Measurements from ENCODE around the gene PSMB7. TPM values are rescaled to one million over a fixed set of nuclear protein-coding genes. Genes with fewer than 3 reads are reported as not detected.

Gene PSMB7
- total RNA-seq, 1 donor from 2014 or later: 183 TPM

- Histone ChIP-seq H3K27me3 (ENCODE audit: insufficient read depth, low read length) (peaks cover 6% of the 10 kb centered on the region), H3K4me1 (ENCODE audit: insufficient read depth, low read length) (no peaks in the 10 kb centered on the region), H3K27ac (ENCODE audit: low read depth, low read length) (no peak overlapping the region), H3K9me3 (ENCODE audit: insufficient read depth, low read depth, low read length) (no peaks in the 10 kb centered on the region), H3K9ac (ENCODE audit: low read length) (no peak overlapping the region), H4K20me1 (ENCODE audit: insufficient read depth, low read length) (no peaks in the 10 kb centered on the region), H3K36me3 (ENCODE audit: insufficient read depth, low read length) (no peaks in the 10 kb centered on the region), H3K4me3 (ENCODE audit: insufficient read depth, low read depth, low read length) (no peak overlapping the region), H3K79me2 (ENCODE audit: insufficient read depth, low read length) (no peaks in the 10 kb centered on the region), H3K4me2 (ENCODE audit: low read length) (no peak overlapping the region), H2AFZ (ENCODE audit: low read depth, low read length) (no peak overlapping the region)
- H3K4me1 Mint-ChIP-seq (ENCODE audit: low read depth, unreplicated experiment): no peaks in the 10 kb centered on the region
- H3K27me3 Mint-ChIP-seq (ENCODE audit: low read depth, unreplicated experiment): peaks cover 31% of the 10 kb centered on the region
- no peaks in the 10 kb centered on the region for H3K9me3 Mint-ChIP-seq (ENCODE audit: unreplicated experiment)
- FAIRE-seq (no peak), DNase-seq (ENCODE audit: low read depth) (no peak)
- no peak overlapping the region for H3K4me3 Mint-ChIP-seq (ENCODE audit: unreplicated experiment)
- H3K27ac Mint-ChIP-seq (ENCODE audit: unreplicated experiment): no peak overlapping the region
- TF ChIP-seq EZH2 (IDR thresholded peaks at IDR 0.05; ENCODE audit: insufficient read depth, low read length): no peak
- TF ChIP-seq, protein P1, sequence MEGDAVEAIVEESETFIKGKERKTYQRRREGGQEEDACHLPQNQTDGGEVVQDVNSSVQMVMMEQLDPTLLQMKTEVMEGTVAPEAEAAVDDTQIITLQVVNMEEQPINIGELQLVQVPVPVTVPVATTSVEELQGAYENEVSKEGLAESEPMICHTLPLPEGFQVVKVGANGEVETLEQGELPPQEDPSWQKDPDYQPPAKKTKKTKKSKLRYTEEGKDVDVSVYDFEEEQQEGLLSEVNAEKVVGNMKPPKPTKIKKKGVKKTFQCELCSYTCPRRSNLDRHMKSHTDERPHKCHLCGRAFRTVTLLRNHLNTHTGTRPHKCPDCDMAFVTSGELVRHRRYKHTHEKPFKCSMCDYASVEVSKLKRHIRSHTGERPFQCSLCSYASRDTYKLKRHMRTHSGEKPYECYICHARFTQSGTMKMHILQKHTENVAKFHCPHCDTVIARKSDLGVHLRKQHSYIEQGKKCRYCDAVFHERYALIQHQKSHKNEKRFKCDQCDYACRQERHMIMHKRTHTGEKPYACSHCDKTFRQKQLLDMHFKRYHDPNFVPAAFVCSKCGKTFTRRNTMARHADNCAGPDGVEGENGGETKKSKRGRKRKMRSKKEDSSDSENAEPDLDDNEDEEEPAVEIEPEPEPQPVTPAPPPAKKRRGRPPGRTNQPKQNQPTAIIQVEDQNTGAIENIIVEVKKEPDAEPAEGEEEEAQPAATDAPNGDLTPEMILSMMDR (IDR thresholded peaks at IDR 0.05; ENCODE audit: insufficient read depth, low read depth, low read length): no peak
- no peaks in the 10 kb centered on the region for H3K36me3 Mint-ChIP-seq (ENCODE audit: low read depth, unreplicated experiment)
Observed at GRCh38 chr9:124457887-124458431, 42.7 kb upstream of the PSMB7 start.

GRCh38 chr9:124457079-124457886 lies 42.0 kb upstream of the PSMB7 start:
- no peaks in the 10 kb centered on the region for H3K36me3 ChIP-seq (ENCODE audit: insufficient read depth, low read length)
- Mint-ChIP-seq H3K27ac (ENCODE audit: unreplicated experiment) (no peak overlapping the region), H3K36me3 (ENCODE audit: low read depth, unreplicated experiment) (no peaks in the 10 kb centered on the region), H3K9me3 (ENCODE audit: unreplicated experiment) (no peaks in the 10 kb centered on the region), H3K4me1 (ENCODE audit: low read depth, unreplicated experiment) (no peaks in the 10 kb centered on the region), H3K27me3 (ENCODE audit: low read depth, unreplicated experiment) (peaks cover 35% of the 10 kb centered on the region), H3K4me3 (ENCODE audit: unreplicated experiment) (no peak overlapping the region)
- H3K9me3 ChIP-seq (ENCODE audit: insufficient read depth, low read depth, low read length): no peaks in the 10 kb centered on the region
- no peak for DNase-seq (ENCODE audit: low read depth)
- H3K4me1 ChIP-seq (ENCODE audit: insufficient read depth, low read length): no peaks in the 10 kb centered on the region
- H4K20me1 ChIP-seq (ENCODE audit: insufficient read depth, low read length): no peaks in the 10 kb centered on the region
- H3K27ac ChIP-seq (ENCODE audit: low read depth, low read length): no peak overlapping the region
- H3K4me2 ChIP-seq (ENCODE audit: low read length): no peak overlapping the region
- TF ChIP-seq EZH2 (IDR thresholded peaks at IDR 0.05; ENCODE audit: insufficient read depth, low read length): no peak
- TF ChIP-seq, protein P1 (IDR thresholded peaks at IDR 0.05; ENCODE audit: insufficient read depth, low read depth, low read length): no peak
- no peak overlapping the region for H3K9ac ChIP-seq (ENCODE audit: low read length)
- no peak overlapping the region for H3K4me3 ChIP-seq (ENCODE audit: insufficient read depth, low read depth, low read length)
- H3K79me2 ChIP-seq (ENCODE audit: insufficient read depth, low read length): no peaks in the 10 kb centered on the region
- H2AFZ ChIP-seq (ENCODE audit: low read depth, low read length): no peak overlapping the region
- no peak for FAIRE-seq
- H3K27me3 ChIP-seq (ENCODE audit: insufficient read depth, low read length): peaks cover 13% of the 10 kb centered on the region
